GM18499 (cell line): ENCODE data around the gene C20orf202.

ENCODE experiments used
- ATAC-seq: cut with Tn5 transposase; IDR thresholded peaks from one replicate; pipeline ENCODE4 v1.9.1; 2021; ENCODE audit warnings: moderate number of reproducible peaks; ENCODE audit not compliant: insufficient read depth, unreplicated experiment

C20orf202 gene

DNA sequence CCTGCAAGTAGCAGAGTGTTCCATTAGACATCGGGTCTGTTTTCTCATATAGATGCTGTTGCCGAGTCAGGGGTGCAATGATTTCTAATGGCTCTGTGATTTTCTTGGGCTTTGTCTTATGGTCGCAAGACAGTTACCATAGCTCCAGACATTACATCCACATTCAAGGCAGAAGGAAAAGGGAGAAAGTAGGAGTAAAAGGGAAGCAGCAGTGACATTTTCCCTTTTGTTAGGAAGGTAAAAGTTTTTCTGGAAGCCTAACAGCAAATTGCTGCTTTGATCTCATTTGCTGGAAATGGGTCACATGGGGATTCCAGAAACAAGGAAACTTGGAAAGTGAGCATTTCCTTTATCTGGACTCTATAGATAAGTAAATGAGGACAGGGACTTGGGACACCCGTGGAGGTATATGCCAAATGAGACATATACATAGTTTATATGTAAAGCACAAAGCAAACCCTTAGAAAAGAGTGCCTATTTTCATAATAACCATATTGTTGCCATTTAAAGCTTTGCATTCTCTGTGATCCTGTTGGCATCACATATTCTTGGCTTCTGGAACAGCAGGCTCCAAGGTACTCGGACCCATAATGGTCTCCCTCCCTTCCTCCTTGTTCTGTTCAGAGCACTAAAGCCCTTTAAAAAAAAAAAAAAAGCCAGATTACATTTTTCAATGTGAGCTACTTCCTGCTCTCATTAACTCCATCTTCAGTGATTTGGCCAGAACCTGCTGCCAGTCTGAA lies at the start of gene C20orf202:
C20orf202 (plus strand) TSS at position 693 of the 743 bp plus-strand sequence. CDS start 132 bp downstream, outside the sequence.
- ATAC-seq = no peak

GRCh38 chr20:1154226-1154625 lies 49.0 kb upstream of the C20orf202 start:
- ATAC-seq = no peak

GRCh38 chr20:1154691-1155090 lies 48.6 kb upstream of the C20orf202 start:
- ATAC-seq = no peak

GRCh38 chr20:1155342-1155741 lies 47.9 kb upstream of the C20orf202 start:
- ATAC-seq = no peak

DNA sequence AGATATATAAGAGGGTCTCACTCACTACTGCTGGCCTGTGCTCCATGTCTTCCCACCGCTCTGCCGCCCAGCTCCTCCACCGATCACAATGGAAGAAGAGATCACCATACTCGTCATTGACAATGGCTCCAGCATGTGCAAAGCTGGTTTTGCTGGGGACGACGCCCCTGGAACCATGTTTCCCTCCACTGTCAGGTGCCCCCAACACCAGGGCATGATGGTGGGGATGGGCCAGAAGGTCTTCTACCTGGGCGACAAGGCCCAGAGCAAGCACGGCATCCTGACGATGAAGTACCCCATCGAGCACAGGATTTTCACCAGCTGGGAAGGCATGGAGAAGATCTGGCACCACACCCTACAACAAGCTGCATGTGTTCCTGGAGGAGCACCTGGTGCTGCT lies 42.8 kb upstream of the C20orf202 start:
- ATAC-seq = no peak

DNA sequence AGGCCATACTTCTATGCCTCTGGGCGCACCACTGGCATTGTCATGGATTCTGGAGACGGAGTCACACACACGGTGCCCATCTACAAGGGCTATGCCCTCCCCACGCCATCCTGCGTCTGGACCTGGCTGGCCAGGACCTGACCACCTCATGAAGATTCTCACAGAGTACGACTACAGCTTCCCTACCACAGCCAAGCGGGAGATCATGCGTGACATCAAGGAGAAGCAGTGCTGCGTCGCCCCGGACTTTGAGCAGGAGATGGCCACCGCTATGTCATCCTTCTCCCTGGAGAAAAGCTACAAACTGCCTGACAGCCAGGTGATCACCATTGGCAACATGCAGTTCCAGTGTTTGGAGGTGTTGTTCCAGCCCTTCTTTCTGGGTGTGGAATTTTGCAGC lies 42.3 kb upstream of the C20orf202 start:
- no peak for ATAC-seq

- ATAC-seq = no peak
Observed at GRCh38 chr20:1163105-1163504, 40.1 kb upstream of the C20orf202 start.

DNA sequence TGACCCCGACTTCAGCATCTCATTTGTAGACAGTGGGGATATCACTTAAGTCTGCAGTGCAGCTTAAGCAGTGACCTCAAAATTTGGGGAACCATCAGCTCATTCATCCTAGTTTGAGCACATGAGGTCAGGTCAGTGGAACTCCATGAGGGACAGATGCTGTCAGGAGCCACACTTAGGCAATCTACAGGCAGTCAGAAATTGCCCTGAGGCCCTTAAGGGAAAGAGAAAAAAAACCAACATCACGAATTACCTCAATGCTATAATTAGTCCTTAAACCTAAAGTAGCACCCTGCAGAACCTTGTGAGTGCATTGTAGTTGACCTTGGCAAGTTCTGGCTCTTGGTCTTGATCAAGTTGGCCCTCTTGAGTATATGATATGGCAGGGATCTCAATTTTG lies 39.6 kb upstream of the C20orf202 start:
- no peak for ATAC-seq

GRCh38 chr20:1164871-1165270 lies 38.4 kb upstream of the C20orf202 start:
- ATAC-seq = no peak

- no peak for ATAC-seq
Observed at GRCh38 chr20:1165521-1165920, 37.7 kb upstream of the C20orf202 start.

- no peak for ATAC-seq
Observed at GRCh38 chr20:1165941-1166340, 37.3 kb upstream of the C20orf202 start.

GRCh38 chr20:1166948-1167720 lies 36.1 kb upstream of the C20orf202 start:
- no peak for ATAC-seq

DNA sequence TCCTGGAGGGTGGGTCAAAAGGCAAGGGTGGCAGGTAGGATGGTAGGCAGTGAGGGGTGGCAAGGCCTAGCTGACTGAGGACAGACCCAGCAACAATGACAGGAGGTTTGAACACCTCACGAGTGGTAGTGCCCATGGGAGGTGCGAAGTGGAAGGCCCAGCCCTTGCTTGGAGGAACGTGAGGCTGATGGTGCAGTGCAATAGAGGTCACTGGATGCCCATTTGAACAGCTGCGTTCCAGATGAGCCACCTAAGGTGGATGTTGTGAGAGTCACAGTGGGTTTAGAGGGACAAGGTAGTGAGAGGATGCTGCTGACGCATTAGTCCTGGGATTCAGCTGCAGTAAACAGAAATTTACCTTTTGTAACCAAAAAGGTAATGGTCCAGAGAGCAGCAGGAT lies 34.0 kb upstream of the C20orf202 start:
- ATAC-seq = no peak

DNA sequence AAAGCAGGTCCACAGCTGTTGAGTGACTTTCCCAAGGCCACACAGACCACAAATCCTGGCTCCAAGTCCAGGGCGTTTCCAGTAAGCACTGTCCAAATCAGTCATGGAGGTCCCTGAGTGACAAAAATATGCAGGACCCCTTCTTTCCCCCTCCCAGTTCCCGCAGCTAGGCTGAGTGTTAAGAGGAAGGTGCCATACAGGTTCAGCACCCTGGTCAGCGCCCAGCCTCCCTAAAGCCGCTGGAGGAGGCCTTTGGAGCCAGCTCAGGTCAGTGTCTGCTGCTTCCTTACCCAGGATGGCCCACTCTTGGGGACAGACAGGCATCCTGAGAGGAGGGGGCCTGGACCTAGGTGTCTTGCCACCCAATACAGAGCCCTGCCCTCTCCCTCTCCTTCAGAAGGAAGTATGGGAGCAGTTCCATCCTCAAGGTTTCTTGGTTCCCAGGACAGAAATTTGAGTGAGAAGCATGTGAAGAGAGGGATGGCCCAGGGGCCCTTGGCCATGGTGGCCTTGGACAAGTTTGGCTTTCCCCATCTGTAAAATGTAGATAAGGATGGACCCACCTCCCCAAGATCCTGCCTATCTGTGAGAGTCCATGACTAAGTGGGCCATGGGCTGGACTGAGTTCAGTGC lies 31.7 kb upstream of the C20orf202 start:
- ATAC-seq = no peak

DNA sequence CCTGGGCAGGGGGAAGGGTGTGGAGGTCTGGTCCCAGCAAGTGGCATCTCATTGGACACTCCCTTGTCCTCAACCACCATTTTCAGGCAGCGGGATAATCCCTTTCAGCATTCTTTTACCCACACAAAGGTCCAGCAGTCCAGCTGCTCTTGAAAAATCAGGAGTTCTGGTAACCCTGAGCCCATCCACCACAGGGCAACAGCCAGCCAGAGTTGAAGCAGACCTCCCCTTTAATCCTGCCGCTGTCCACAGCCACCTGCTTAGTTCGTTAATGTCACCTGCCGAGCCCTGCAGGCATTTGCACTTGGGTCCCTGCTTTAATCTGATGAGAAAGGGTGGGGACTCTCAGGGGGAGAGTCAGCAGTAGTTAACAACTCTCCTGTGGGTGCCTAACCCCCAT lies 29.6 kb upstream of the C20orf202 start:
- ATAC-seq = no peak

DNA sequence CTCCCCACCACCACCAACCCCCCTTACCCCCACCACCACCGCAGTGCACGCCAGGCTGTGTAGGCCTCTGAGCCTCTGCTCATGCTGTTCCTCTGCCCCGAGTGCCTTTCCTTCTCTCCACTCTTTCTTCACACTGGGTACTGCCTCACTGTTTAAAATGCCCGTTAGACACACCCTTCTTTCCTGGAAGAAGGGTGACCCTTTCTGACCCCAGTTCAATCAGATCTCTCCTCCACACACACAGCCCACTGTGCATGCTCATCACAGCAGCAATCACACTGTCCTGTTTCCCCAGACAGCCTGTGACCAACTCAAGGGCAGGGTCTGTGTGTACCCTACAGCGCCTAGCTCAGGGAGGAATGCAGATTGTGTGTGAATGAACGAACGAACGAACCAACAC lies 28.5 kb upstream of the C20orf202 start:
- no peak for ATAC-seq

DNA sequence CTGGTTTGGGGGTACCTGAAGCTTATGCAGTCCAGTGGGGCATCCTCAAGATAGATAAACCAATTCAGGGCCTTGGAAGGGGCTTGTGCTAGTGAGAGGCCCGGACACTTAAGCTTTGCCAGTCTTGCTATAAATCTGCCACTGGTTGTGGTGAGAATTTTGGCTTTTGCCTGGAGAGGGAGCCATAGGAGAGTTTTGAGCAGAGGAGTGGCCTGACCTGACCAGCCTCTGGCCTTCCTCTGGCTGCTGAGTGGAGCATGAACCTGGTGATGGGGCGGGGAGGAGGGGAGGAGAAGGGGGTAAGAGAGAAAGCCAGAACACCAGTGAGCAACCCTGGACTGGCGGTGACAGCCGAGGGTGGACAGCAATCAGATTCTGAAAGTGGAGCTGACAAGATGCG lies 25.6 kb upstream of the C20orf202 start:
- no peak for ATAC-seq

DNA sequence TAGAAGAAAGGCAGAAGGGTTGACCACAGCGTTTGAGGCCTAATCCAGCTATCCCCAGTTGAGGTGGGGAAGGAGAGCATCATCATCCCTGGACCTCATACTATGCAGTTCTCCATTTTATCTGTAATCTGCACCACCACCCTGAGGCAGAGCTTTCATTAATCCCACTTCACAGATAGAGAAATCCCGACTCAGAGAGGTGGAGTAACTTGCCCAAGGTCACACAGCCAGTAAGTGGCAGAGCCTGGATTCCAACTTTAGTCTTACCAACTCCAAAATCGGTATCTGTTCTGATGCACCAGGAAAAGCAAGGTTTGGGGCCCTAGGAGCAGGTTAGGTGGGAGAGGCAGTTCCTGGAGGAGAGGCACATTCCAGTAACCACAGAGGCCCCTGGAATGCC lies 25.2 kb upstream of the C20orf202 start:
- no peak for ATAC-seq

DNA sequence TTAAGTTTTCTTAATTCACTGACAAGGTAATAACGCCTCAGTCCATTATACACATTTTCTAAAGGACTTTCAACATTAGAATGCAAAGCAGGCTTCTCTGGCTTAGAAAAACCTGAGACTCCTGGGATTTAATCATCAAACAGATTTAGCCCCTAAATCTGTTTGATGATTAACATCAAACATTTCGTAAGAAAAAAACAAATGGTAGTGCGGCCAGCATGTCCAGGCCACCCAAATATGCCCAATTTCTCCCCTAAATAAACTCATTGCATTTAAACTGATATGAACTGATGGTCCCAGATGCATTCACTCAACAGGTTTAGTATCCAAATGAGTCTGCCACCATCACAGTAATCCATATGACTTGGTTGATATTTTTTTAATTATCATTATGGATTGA lies 24.6 kb upstream of the C20orf202 start:
- no peak for ATAC-seq

- ATAC-seq = no peak
Observed at GRCh38 chr20:1180949-1181348, 22.3 kb upstream of the C20orf202 start.

DNA sequence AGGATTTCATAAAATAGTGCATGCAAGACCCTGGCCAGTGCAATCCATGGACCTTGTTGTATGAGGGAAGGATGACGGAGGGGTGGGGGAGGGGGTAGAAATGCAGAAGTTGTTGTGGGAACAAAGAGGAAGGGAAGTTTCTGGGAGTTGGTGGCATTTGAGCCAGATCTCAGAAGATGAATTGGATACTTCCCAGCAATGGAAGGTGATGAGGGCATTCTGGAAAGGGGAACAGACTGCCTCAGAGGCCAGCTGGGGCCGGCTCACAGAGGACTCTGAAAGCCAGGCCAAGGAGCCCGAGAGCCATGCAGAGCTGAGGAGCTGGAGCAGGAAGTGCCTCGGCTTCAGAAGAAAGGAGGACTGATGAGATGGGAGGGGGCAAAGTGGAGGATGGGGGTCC lies 21.1 kb upstream of the C20orf202 start:
- ATAC-seq = no peak
